Subcutaneous abdominal adipose tissue (tissue), 5 donors: ENCODE results near the gene PCDH15.
A peak's percentile ranks its signal among the peaks of the same experiment; 100 is the strongest.

Experiments
- H3K27ac ChIP-seq: one replicate; pipeline ENCODE4 v1.7.0; 2013; ENCODE audit warnings: low read depth, mild to moderate bottlenecking, inconsistent platforms, low read length, moderate library complexity
- H3K27me3 ChIP-seq, 5 donors: one replicate each; pipeline ENCODE4 v1.7.0; 2013; ENCODE audit warnings: low read length in 5 of 5, inconsistent platforms in 1 of 5; ENCODE audit not compliant: control insufficient read depth in 5 of 5, insufficient read depth in 4 of 5
- H3K36me3 ChIP-seq, 5 donors: one replicate each; pipeline ENCODE4 v1.7.0; 2013; ENCODE audit warnings: low read length in 5 of 5; ENCODE audit not compliant: control insufficient read depth in 5 of 5, insufficient read depth in 5 of 5
- H3K4me1 ChIP-seq, 5 donors: one replicate each; pipeline ENCODE4 v1.7.0; 2013; ENCODE audit warnings: low read length in 5 of 5, mild to moderate bottlenecking in 3 of 5, moderate library complexity in 1 of 5; ENCODE audit not compliant: control insufficient read depth in 5 of 5, insufficient read depth in 5 of 5
- H3K4me3 ChIP-seq, 5 donors: one replicate each; pipeline ENCODE4 v1.7.0; 2013; ENCODE audit warnings: low read length in 5 of 5, low read depth in 1 of 5
- H3K9ac ChIP-seq, 5 donors: one replicate each; pipeline ENCODE4 v1.7.0; 2013; ENCODE audit warnings: low read length in 5 of 5, mild to moderate bottlenecking in 4 of 5, moderate library complexity in 3 of 5
- H3K9me3 ChIP-seq, 5 donors: one replicate each; pipeline ENCODE4 v1.7.0; 2013; ENCODE audit warnings: low read length in 5 of 5; ENCODE audit not compliant: control insufficient read depth in 5 of 5
- donor health status: healthy.
- donor health status: healthy.
- donor health status: healthy.
- donor health status: healthy.
- donor health status: healthy.

The PCDH15 gene

DNA sequence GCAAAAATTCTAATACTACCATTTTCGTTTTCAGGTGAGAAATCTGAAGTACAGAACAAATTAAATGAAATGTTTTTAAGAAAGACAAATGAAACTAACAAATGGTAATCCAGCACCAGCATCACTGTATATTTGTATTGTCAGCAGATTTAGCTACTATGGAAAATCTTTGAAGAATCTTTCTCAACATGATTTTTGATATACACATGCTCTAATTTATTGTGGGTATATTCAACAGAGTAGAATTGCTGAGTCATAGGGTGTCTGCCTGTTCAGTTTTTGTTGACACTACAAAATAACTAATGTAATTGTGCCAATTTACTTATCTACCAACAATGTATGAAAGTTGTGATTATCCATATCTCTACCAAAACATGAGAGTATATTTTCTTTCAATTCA lies 437.6 kb downstream of the PCDH15 start:
- Histone ChIP-seq H3K9ac (no peak overlapping the region), H3K4me3 (no peak overlapping the region), H3K27ac (no peak overlapping the region), H3K27me3 (no peaks in the 10 kb centered on the region), H3K9me3 (peaks cover 0 to 5% (median 0%) of the 10 kb centered on the region in 5 donors), H3K4me1 (no peaks in the 10 kb centered on the region), H3K36me3 (no peaks in the 10 kb centered on the region)

DNA sequence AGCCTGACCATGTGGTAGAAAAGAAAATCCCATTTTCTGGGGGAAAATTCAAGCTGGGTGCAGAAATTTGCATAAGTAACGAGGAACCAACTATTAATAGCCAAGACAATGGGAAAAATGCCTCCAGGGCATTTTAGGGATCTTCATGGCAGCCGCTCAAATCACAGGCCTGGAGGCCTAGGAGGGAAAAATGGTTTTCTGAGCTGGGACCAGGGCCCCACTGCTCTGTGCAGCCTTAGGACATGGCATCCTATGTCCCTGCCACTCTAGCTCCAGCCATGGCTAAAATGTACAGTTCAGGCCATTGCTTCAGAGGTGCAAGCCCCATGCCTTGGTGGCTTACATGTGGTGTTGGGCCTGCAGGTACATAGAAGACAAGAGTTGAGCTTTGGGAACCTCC lies 459.0 kb downstream of the PCDH15 start:
- peaks cover 0 to 10% (median 8%) of the 10 kb centered on the region in 5 donors for H3K9me3 ChIP-seq
- H3K4me3 ChIP-seq: peak overlapping the region in 1 of 5 donors; percentile 18
- no peak overlapping the region for H3K9ac ChIP-seq
- no peaks in the 10 kb centered on the region for H3K36me3 ChIP-seq
- H3K27me3 ChIP-seq: no peaks in the 10 kb centered on the region
- no peaks in the 10 kb centered on the region for H3K4me1 ChIP-seq
- no peak overlapping the region for H3K27ac ChIP-seq

DNA sequence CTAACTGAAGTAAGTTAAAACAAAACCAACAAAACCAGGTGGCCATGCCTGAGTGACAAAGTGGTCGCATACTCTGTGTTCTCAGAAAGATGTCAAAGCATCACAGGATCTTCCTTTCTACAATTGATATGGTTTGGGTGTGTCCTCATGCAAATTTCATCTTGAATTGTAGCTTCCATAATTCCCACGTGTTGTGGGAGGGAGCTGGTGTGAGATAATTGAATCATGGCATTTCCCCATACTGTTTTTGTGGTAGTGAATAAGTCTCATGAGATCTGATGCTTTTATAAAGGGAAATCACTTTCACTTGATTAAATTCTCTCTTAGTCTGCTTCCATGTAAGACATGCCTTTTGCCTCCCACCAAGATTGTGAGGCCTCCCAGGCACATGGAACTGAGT lies 465.7 kb downstream of the PCDH15 start:
- Histone ChIP-seq H3K9me3 (peaks cover 0 to 3% (median 0%) of the 10 kb centered on the region in 5 donors), H3K9ac (no peak overlapping the region), H3K27ac (no peak overlapping the region), H3K4me3 (no peak overlapping the region), H3K36me3 (no peaks in the 10 kb centered on the region), H3K27me3 (no peaks in the 10 kb centered on the region), H3K4me1 (no peaks in the 10 kb centered on the region)

DNA sequence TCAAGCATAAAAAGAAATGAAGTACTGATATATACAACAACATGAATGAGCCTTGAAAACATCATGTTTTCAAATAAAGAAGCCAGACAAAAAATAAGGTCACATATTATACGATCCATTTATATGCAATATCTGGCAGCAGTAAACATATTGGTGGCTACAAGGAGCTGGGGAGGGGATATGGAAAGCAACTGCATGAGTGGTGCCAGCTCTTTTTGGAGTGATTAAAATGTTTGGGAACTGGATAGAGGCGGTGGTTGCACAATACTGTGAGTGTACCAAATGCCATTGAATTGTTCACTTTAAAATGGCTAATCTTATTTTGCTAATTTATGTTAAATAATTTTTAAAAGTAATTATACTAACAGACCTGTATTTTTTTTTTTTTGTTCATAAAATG lies 481.7 kb downstream of the PCDH15 start:
- no peak overlapping the region for H3K9ac ChIP-seq
- no peak overlapping the region for H3K4me3 ChIP-seq
- no peak overlapping the region for H3K27ac ChIP-seq
- H3K4me1 ChIP-seq: no peaks in the 10 kb centered on the region
- no peaks in the 10 kb centered on the region for H3K27me3 ChIP-seq
- peaks cover 0 to 2% (median 0%) of the 10 kb centered on the region in 5 donors for H3K9me3 ChIP-seq
- H3K36me3 ChIP-seq: no peaks in the 10 kb centered on the region

DNA sequence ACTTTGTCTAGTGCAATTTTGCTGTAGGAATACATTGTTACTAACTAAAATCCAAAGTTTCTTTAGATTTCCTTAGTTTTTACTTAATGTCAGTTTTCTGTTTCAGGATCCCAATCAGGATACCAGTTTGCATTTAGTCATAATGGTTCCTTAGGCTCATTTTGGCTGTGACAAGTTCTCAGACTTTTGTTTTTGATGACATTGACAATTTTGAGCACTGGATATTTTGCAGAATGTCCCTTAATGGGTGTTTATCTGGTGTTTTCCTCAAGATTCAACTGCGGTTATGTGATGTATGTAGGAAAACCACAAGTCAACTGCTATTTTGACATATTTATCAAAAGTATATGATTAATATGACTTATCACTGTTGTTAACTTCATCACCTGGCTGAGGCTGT lies 482.6 kb downstream of the PCDH15 start:
- H3K36me3 ChIP-seq: no peaks in the 10 kb centered on the region
- H3K27ac ChIP-seq: no peak overlapping the region
- H3K9ac ChIP-seq: no peak overlapping the region
- peaks cover 0 to 2% (median 0%) of the 10 kb centered on the region in 5 donors for H3K9me3 ChIP-seq
- no peak overlapping the region for H3K4me3 ChIP-seq
- H3K4me1 ChIP-seq: no peaks in the 10 kb centered on the region
- H3K27me3 ChIP-seq: no peaks in the 10 kb centered on the region

DNA sequence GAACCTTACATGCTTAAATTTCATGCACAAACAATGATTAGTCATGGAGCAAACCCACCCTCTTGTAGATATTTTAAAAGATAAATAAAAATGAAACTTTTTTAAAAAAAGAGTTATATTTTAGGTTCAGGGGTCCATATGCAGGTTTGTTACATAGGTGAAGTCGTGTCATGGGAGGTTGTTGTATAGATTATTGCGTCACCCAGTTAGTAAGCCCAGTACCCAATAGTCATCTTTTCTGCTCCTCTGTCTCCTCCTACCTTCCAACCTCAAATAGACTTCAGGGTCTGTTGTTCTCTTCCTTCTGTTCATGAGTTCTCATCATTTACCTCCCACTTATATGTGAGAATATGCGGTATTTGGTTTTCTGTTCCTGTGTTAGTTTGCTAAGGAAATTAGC lies 486.6 kb downstream of the PCDH15 start:
- Histone ChIP-seq H3K36me3 (no peaks in the 10 kb centered on the region), H3K4me3 (no peak overlapping the region), H3K9ac (no peak overlapping the region), H3K9me3 (peaks cover 0 to 2% (median 0%) of the 10 kb centered on the region in 5 donors), H3K4me1 (no peaks in the 10 kb centered on the region), H3K27me3 (no peaks in the 10 kb centered on the region), H3K27ac (no peak overlapping the region)

DNA sequence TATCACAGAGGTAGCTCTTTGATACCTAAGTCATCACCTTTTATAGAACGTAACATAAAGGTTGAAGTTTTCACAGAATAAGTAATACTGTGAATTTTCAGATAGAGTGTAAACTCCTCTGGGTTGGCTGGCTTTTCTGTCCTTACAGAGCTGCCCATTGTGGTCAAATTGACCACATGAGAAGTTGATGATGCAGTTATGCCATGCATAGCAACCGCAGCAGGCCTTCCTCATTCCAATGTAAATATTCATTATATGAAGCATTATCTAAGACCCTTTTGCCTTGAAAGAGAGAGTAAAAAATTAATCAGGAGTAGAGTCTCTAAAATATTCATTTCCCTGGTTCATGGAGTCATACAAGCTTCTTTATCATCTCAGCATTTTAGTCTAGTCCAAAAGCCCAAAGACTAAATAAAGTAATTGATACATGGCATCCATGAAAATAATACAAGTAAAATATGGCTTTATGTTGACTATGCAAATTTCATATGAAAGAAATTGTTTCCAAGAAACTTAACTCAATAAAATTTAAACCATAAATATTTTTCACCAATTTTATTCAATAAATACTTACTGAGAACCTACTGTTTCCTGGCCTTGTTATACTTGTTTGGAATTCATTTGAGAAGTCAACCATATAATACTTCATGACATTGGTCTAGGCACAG lies 516.4 kb downstream of the PCDH15 start:
- H3K36me3 ChIP-seq: no peaks in the 10 kb centered on the region
- no peaks in the 10 kb centered on the region for H3K4me1 ChIP-seq
- no peaks in the 10 kb centered on the region for H3K27me3 ChIP-seq
- no peak overlapping the region for H3K4me3 ChIP-seq
- no peak overlapping the region for H3K9ac ChIP-seq
- no peaks in the 10 kb centered on the region for H3K9me3 ChIP-seq
- H3K27ac ChIP-seq: no peak overlapping the region

DNA sequence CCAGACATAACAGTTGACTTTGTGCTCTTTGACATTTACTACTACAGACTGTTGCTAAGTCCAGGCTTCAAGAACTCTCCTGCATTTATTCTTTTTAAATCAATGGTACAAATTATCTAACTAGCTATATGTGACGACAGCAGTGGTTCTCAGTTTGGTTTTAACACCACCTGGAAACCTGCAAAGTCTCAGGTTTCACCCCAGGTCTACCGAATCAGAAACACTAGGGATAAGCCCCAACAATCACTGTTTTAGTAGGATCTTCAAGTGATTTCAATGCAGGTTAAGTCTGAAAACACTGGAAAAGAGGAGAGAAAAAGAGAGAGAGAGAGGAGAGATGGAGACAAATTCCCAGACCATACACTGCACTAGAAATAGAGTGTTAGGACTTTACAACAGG lies 519.0 kb downstream of the PCDH15 start:
- H3K27me3 ChIP-seq: no peaks in the 10 kb centered on the region
- H3K9ac ChIP-seq: no peak overlapping the region
- no peaks in the 10 kb centered on the region for H3K4me1 ChIP-seq
- no peak overlapping the region for H3K4me3 ChIP-seq
- H3K36me3 ChIP-seq: no peaks in the 10 kb centered on the region
- no peaks in the 10 kb centered on the region for H3K9me3 ChIP-seq
- no peak overlapping the region for H3K27ac ChIP-seq

GRCh38 chr10:54266395-54266794 lies 534.6 kb downstream of the PCDH15 start:
- peaks cover 0 to 10% (median 0%) of the 10 kb centered on the region in 5 donors for H3K9me3 ChIP-seq
- no peaks in the 10 kb centered on the region for H3K36me3 ChIP-seq
- no peaks in the 10 kb centered on the region for H3K4me1 ChIP-seq
- H3K27me3 ChIP-seq: no peaks in the 10 kb centered on the region
- no peak overlapping the region for H3K4me3 ChIP-seq
- no peak overlapping the region for H3K27ac ChIP-seq
- no peak overlapping the region for H3K9ac ChIP-seq

- H3K9ac ChIP-seq: no peak overlapping the region
- no peak overlapping the region for H3K27ac ChIP-seq
- H3K4me3 ChIP-seq: no peak overlapping the region
- no peaks in the 10 kb centered on the region for H3K27me3 ChIP-seq
- no peaks in the 10 kb centered on the region for H3K36me3 ChIP-seq
- H3K4me1 ChIP-seq: no peaks in the 10 kb centered on the region
- H3K9me3 ChIP-seq: peaks cover 0 to 10% (median 0%) of the 10 kb centered on the region in 5 donors
These were observed 538.3 kb downstream of the PCDH15 start for GRCh38 chr10:54262726-54263125.
